Neuron (in vitro differentiated cells): ENCODE data around the gene PTMA.
A peak's percentile ranks its signal among the peaks of the same experiment; 100 is the strongest.
"Not testable (repeated sequence)": the region's sequence is repeated elsewhere in the genome, so short reads cannot be mapped to it uniquely, and the experiment has no call there.

Experiments
- H2AFZ ChIP-seq: one replicate; pipeline ENCODE4 v1.6.1; 2013; ENCODE audit warnings: low read depth, mild to moderate bottlenecking, inconsistent platforms, low read length, moderate library complexity
- H3K27me3 ChIP-seq: one replicate; pipeline ENCODE4 v1.6.1; 2013; ENCODE audit warnings: low read length; ENCODE audit not compliant: insufficient read depth
- H3K36me3 ChIP-seq: one replicate; pipeline ENCODE4 v1.6.1; 2013; ENCODE audit warnings: low read length; ENCODE audit not compliant: insufficient read depth
- H3K4me1 ChIP-seq: one replicate; pipeline ENCODE4 v1.6.1; 2013; ENCODE audit warnings: low read length; ENCODE audit not compliant: insufficient read depth
- H3K4me3 ChIP-seq: 2 replicates; pipeline ENCODE4 v1.5.1; 2013; ENCODE audit warnings: mild to moderate bottlenecking, low read length, moderate library complexity
- H3K9me3 ChIP-seq: one replicate; pipeline ENCODE4 v1.6.1; 2013; ENCODE audit warnings: low read length

The PTMA gene

GRCh38 chr2:231710799-231711676 lies 2.7 kb downstream of the PTMA start:
- Histone ChIP-seq H3K36me3 (peaks cover 24% of the 10 kb centered on the region), H3K4me3 (peak overlapping the region; percentile 83), H3K4me1 (peaks cover 20% of the 10 kb centered on the region), H3K9me3 (no peaks in the 10 kb centered on the region), H3K27me3 (no peaks in the 10 kb centered on the region), H2AFZ (no peak overlapping the region)

- Histone ChIP-seq H3K27me3 (no peaks in the 10 kb centered on the region), H3K9me3 (no peaks in the 10 kb centered on the region), H3K4me3 (peak overlapping the region; percentile 83), H3K36me3 (peaks cover 24% of the 10 kb centered on the region), H3K4me1 (peaks cover 28% of the 10 kb centered on the region), H2AFZ (no peak overlapping the region)
These were observed 3.5 kb downstream of the PTMA start for GRCh38 chr2:231711677-231712450.

DNA sequence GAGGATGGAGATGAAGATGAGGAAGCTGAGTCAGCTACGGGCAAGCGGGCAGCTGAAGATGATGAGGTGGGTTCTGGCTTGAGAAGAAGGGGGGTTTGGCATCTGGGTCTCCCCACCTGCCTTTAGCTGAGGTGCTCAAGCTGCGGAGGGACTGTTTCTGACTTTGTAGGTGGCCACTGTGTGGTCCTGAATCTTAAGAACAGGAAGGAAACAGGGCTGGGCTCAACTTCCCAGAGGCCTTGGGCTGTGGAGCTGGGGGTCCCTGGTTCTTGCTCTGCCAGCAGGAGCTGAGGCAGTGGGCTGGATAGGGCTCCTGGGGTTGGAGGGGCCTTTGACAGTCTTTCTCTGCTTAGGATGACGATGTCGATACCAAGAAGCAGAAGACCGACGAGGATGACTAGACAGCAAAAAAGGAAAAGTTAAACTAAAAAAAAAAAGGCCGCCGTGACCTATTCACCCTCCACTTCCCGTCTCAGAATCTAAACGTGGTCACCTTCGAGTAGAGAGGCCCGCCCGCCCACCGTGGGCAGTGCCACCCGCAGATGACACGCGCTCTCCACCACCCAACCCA lies 4.2 kb downstream of the PTMA start:
- H3K36me3 ChIP-seq = peaks cover 24% of the 10 kb centered on the region
- peaks cover 29% of the 10 kb centered on the region for H3K4me1 ChIP-seq
- H2AFZ ChIP-seq, H3K4me3 ChIP-seq, H3K9me3 ChIP-seq, H3K27me3 ChIP-seq: not testable (repeated sequence)

DNA sequence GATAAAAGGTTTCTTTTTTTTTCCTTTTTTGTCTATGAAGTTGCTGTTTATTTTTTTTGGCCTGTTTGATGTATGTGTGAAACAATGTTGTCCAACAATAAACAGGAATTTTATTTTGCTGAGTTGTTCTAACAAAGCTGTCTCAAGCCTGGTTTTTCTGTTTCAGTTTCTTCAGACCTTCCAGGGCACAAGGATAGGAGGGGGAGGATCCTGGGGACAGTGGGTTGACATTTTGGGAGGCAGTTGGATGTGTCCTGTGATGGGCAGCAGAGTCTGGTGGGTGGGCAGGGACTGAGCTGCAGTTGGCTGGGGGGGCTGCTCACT lies 5.0 kb downstream of the PTMA start:
- not testable (repeated sequence) for H3K9me3 ChIP-seq, H2AFZ ChIP-seq, H3K4me3 ChIP-seq, H3K27me3 ChIP-seq
- H3K36me3 ChIP-seq = peaks cover 24% of the 10 kb centered on the region
- peaks cover 26% of the 10 kb centered on the region for H3K4me1 ChIP-seq

DNA sequence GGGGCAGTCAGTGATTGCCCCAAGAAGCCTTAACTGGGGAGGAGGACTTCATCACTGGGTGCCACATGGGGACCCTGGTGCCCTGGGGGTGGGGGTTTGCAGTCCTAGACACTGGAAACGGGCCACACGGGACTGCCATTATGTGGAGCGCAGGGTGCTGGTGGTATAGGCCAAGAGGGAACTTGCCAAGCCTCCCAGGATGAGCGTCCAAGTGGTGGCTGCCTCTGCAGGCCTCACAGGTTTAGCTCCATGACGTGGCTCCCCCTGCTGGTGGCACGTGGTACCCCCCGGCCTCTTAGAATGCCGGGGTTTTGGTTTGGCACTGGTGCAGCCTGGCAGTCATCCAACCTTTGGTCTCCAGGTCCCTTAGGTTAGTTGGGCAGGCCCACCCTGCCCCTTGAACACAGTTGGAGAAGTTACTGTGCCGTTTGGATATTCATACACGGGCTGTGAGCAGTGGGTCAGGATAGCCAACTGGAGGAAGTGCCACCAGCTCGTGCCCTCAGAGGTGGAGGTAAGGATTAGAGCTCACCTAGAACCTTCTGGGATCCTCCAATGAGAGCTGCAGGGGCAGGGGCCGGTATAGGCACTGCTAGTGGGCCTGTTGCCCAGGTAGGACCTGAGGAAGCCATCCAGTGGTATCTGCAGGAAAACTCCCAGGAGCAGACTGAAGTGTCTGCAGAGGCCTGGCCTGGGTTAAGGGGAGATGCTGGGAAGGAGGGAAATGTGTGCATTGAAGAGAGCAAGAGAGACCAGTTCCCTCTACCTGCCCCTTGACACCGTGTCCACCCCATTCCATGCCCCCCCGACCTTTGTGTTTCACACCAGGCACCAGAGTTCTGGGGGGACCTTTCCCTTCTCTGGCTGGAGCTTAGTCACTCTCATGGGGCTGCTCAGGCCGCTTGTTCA lies 5.7 kb downstream of the PTMA start:
- Histone ChIP-seq H3K36me3 (peaks cover 24% of the 10 kb centered on the region), H3K4me1 (peaks cover 26% of the 10 kb centered on the region), H3K27me3 (no peaks in the 10 kb centered on the region), H2AFZ (no peak overlapping the region), H3K9me3 (no peaks in the 10 kb centered on the region), H3K4me3 (no peak overlapping the region)

DNA sequence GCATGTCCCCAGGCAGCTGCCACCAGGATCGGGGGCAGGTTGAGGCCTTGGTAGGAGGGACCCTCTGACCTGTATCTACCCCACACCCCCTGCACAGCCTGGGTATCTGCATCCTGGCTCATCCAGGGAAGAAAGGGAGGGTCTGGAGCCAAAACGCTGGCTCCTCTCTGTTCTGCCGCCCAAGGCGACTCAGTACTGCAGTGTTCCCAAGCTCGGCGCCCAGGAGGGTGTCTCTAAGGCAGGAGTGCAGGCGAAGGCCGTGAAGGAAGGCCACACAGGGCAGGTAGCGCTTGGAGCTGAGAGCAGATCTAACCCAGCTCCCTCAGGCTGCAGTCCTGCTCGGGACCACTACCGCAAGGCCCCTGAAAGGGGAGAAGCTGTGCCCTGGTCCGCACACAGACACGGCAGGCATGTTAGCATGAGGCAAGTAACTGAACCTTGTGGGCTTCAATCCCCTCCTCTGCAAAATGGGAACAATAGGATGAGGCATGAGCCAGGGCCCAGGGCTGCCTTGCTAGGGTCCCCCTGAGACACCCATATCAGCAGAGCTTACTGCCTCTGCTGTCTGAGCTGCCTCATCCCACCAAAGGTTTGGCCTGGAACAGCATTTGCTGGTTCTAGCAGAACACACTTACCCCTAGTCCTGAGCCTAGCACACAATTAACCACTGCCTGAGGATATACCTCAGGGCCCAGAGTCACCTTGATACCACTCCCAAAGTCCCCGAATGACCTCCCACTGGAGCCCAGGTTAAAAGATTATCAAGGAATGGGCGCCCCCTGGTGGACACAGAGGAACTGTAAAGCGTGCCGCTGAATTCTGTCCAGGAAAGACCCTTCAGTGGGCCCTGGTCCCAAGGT lies 6.5 kb downstream of the PTMA start:
- Histone ChIP-seq H2AFZ (no peak overlapping the region), H3K4me3 (no peak overlapping the region), H3K9me3 (no peaks in the 10 kb centered on the region), H3K27me3 (no peaks in the 10 kb centered on the region), H3K36me3 (peaks cover 24% of the 10 kb centered on the region), H3K4me1 (peaks cover 26% of the 10 kb centered on the region)

GRCh38 chr2:231715499-231715837 lies 7.1 kb downstream of the PTMA start:
- Histone ChIP-seq H3K27me3 (no peaks in the 10 kb centered on the region), H2AFZ (no peak overlapping the region), H3K4me1 (peaks cover 26% of the 10 kb centered on the region), H3K36me3 (peaks cover 24% of the 10 kb centered on the region), H3K4me3 (no peak overlapping the region), H3K9me3 (no peaks in the 10 kb centered on the region)

DNA sequence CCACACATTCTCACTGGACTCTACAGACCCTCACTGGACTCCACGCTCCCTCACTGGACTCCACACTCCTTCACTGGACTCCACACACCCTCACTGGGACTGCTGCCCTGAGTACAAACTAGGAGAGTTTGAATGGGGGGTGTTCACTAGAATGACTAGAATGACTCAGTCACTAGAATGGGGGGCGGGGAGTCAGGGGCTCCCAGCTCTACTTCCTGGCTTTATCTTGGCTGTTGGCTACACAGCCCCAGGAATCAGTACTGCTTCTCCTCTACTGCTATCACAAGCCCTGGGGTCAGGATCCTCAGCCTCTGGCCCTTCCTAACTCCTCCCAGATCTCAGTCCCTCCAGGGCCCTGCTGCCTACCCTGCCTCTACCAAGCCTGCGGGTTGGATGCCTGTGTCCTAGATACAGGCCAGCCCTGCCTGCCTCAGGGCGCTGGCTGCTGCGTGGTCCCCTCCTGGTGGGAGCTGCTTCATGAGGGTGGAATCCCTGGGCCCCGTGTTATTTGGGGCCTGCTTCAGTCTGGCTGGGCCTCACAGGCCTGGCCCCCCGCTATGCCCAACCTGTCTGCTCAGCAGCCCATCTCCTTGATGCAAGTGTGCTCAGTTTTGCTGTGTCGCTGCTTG lies 7.8 kb downstream of the PTMA start:
- no peak overlapping the region for H3K4me3 ChIP-seq
- no peaks in the 10 kb centered on the region for H3K27me3 ChIP-seq
- peaks cover 24% of the 10 kb centered on the region for H3K4me1 ChIP-seq
- no peaks in the 10 kb centered on the region for H3K9me3 ChIP-seq
- peaks cover 24% of the 10 kb centered on the region for H3K36me3 ChIP-seq
- H2AFZ ChIP-seq = no peak overlapping the region

- Histone ChIP-seq H3K9me3 (no peaks in the 10 kb centered on the region), H3K4me3 (no peak overlapping the region), H2AFZ (no peak overlapping the region), H3K36me3 (peaks cover 17% of the 10 kb centered on the region), H3K27me3 (no peaks in the 10 kb centered on the region), H3K4me1 (peaks cover 18% of the 10 kb centered on the region)
These were observed 8.4 kb downstream of the PTMA start for GRCh38 chr2:231716666-231717280.

GRCh38 chr2:231717281-231718171 lies 9.2 kb downstream of the PTMA start:
- Histone ChIP-seq H3K36me3 (peaks cover 10% of the 10 kb centered on the region), H3K9me3 (no peaks in the 10 kb centered on the region), H3K4me3 (no peak overlapping the region), H3K4me1 (peaks cover 10% of the 10 kb centered on the region), H2AFZ (no peak overlapping the region), H3K27me3 (no peaks in the 10 kb centered on the region)

GRCh38 chr2:231718799-231719198 lies 10.5 kb downstream of the PTMA start:
- Histone ChIP-seq H3K9me3 (no peaks in the 10 kb centered on the region), H2AFZ (no peak overlapping the region), H3K36me3 (peaks cover 3% of the 10 kb centered on the region), H3K4me1 (peaks cover 9% of the 10 kb centered on the region), H3K27me3 (no peaks in the 10 kb centered on the region), H3K4me3 (no peak overlapping the region)
